H9 (cell line): ENCODE data around the gene SLC6A3. TPM values are rescaled to one million over a fixed set of nuclear protein-coding genes. Genes with fewer than 3 reads are reported as not detected.

Experiments
- DNase-seq: peaks from one replicate; pipeline ENCODE4 v3.0.0-alpha.2; 2017
- H2AFZ ChIP-seq: one replicate; pipeline ENCODE4 v1.6.1; 2013; ENCODE audit warnings: mild to moderate bottlenecking, low read length, control low read depth, moderate library complexity
- H2AK5ac ChIP-seq: 2 replicates; pipeline ENCODE4 v1.6.1; 2013; ENCODE audit warnings: low read length, control low read depth, mixed read lengths; ENCODE audit not compliant: insufficient read length
- H2BK120ac ChIP-seq: one replicate; pipeline ENCODE4 v1.6.1; 2013; ENCODE audit warnings: low read depth, mild to moderate bottlenecking, low read length, control low read depth, inconsistent platforms; ENCODE audit not compliant: poor library complexity, severe bottlenecking
- H2BK12ac ChIP-seq: 2 replicates; pipeline ENCODE4 v1.6.1; 2013; ENCODE audit warnings: low read length, control low read depth, mixed read lengths, low read depth; ENCODE audit not compliant: insufficient read length
- H2BK15ac ChIP-seq: 2 replicates; pipeline ENCODE4 v1.6.1; 2013; ENCODE audit warnings: low read depth, low read length, control low read depth
- H2BK20ac ChIP-seq: one replicate; pipeline ENCODE4 v1.6.1; 2013; ENCODE audit warnings: low read depth, mild to moderate bottlenecking, low read length, control low read depth, inconsistent platforms; ENCODE audit not compliant: poor library complexity, severe bottlenecking
- H2BK5ac ChIP-seq: 2 replicates; pipeline ENCODE4 v1.6.1; 2013; ENCODE audit warnings: low read length, control low read depth, mixed read lengths; ENCODE audit not compliant: insufficient read length
- H3K14ac ChIP-seq: 2 replicates; pipeline ENCODE4 v1.6.1; 2013; ENCODE audit warnings: low read length, control low read depth; ENCODE audit not compliant: insufficient read depth
- H3K18ac ChIP-seq: 2 replicates; pipeline ENCODE4 v1.6.1; 2013; ENCODE audit warnings: low read depth, mild to moderate bottlenecking, mixed read lengths, low read length, control low read depth; ENCODE audit not compliant: insufficient read length
- H3K23ac ChIP-seq: 2 replicates; pipeline ENCODE4 v1.6.1; 2013; ENCODE audit warnings: low read length, control low read depth, mixed read lengths, low read depth; ENCODE audit not compliant: insufficient read length
- H3K23me2 ChIP-seq: 2 replicates; pipeline ENCODE4 v1.6.1; 2013; ENCODE audit warnings: low read depth, mild to moderate bottlenecking, mixed read lengths, low read length, control low read depth; ENCODE audit not compliant: insufficient read length, poor library complexity, severe bottlenecking
- H3K27ac ChIP-seq: 2 replicates; pipeline ENCODE4 v1.5.1; 2013; ENCODE audit warnings: low read length, control low read depth, mixed read lengths, low read depth; ENCODE audit not compliant: insufficient read length
- H3K27me3 ChIP-seq: 2 replicates; pipeline ENCODE4 v1.6.1; 2013; ENCODE audit warnings: low read length, control low read depth, inconsistent platforms; ENCODE audit not compliant: insufficient read depth
- H3K4ac ChIP-seq: 2 replicates; pipeline ENCODE4 v1.6.1; 2013; ENCODE audit warnings: low read depth, mild to moderate bottlenecking, control low read depth, inconsistent platforms, low read length, moderate library complexity
- H3K4me1 ChIP-seq: 2 replicates; pipeline ENCODE4 v1.6.1; 2013; ENCODE audit warnings: low read length, control low read depth, inconsistent platforms; ENCODE audit not compliant: insufficient read depth
- H3K4me2 ChIP-seq: 2 replicates; pipeline ENCODE4 v1.6.1; 2013; ENCODE audit warnings: low read length, control low read depth, mixed read lengths; ENCODE audit not compliant: insufficient read length, insufficient read depth
- H3K56ac ChIP-seq: 2 replicates; pipeline ENCODE4 v1.6.1; 2013; ENCODE audit warnings: low read depth, mild to moderate bottlenecking, mixed read lengths, low read length, control low read depth; ENCODE audit not compliant: insufficient read length
- H3K79me1 ChIP-seq: 2 replicates; pipeline ENCODE4 v1.6.1; 2013; ENCODE audit warnings: low read depth, mild to moderate bottlenecking, moderate library complexity, low read length, control low read depth, inconsistent platforms; ENCODE audit not compliant: insufficient read depth, poor library complexity, severe bottlenecking
- H3K79me2 ChIP-seq: 2 replicates; pipeline ENCODE4 v1.6.1; 2013; ENCODE audit warnings: low read length, control low read depth, inconsistent platforms; ENCODE audit not compliant: insufficient read depth
- H3K9ac ChIP-seq: 2 replicates; pipeline ENCODE4 v1.6.1; 2013; ENCODE audit warnings: low read length, control low read depth, mixed read lengths; ENCODE audit not compliant: insufficient read length; ENCODE audit errors: extremely low read depth
- H3K9me3 ChIP-seq: one replicate; pipeline ENCODE4 v1.6.1; 2013; ENCODE audit warnings: low read depth, low read length, inconsistent platforms; ENCODE audit not compliant: control insufficient read depth
- H3T11ph ChIP-seq: one replicate; pipeline ENCODE4 v1.6.1; 2013; ENCODE audit warnings: mild to moderate bottlenecking, low read length, control low read depth, inconsistent platforms
- H4K20me1 ChIP-seq: one replicate; pipeline ENCODE4 v1.6.1; 2013; ENCODE audit not compliant: control insufficient read depth, insufficient read length, insufficient read depth
- H4K5ac ChIP-seq: 2 replicates; pipeline ENCODE4 v1.6.1; 2013; ENCODE audit warnings: low read depth, mild to moderate bottlenecking, mixed read lengths, low read length, control low read depth; ENCODE audit not compliant: insufficient read length
- H4K8ac ChIP-seq: replicated peaks from 2 replicates; pipeline ENCODE4 v1.6.1; 2013; ENCODE audit warnings: low read length, control low read depth, mixed read lengths, low read depth; ENCODE audit not compliant: insufficient read length
- H4K91ac ChIP-seq: 2 replicates; pipeline ENCODE4 v1.6.1; 2013; ENCODE audit warnings: low read depth, mild to moderate bottlenecking, moderate library complexity, mixed read lengths, low read length, control low read depth; ENCODE audit not compliant: insufficient read length
- H3K27ac Mint-ChIP-seq, 3 experiments: 2 replicates in 2 of 3; 3 replicates in 1 of 3; pipeline ENCODE4 v1.8.0; 2020 to 2021; ENCODE audit warnings: mixed read lengths in 3 of 3, mild to moderate bottlenecking in 1 of 3, moderate library complexity in 1 of 3
- H3K27me3 Mint-ChIP-seq: 2 replicates; pipeline ENCODE4 v1.8.0; 2021; ENCODE audit warnings: low read depth, mild to moderate bottlenecking, moderate library complexity, mixed read lengths
- H3K36me3 Mint-ChIP-seq, 3 experiments: 2 replicates in 2 of 3; 3 replicates in 1 of 3; pipeline ENCODE4 v1.8.0; 2020 to 2021; ENCODE audit warnings: low read depth in 3 of 3, mixed read lengths in 3 of 3; ENCODE audit not compliant: insufficient read depth in 1 of 3
- H3K4me1 Mint-ChIP-seq, 2 experiments: 2 replicates each; pipeline ENCODE4 v1.8.0; 2020; ENCODE audit warnings: mixed read lengths in 2 of 2
- H3K4me3 Mint-ChIP-seq, 2 experiments: 2 replicates in 1 of 2; 3 replicates in 1 of 2; pipeline ENCODE4 v1.8.0; 2020 to 2021; ENCODE audit warnings: mild to moderate bottlenecking in 2 of 2, mixed read lengths in 2 of 2, moderate library complexity in 1 of 2
- H3K9me3 Mint-ChIP-seq, 2 experiments: 2 replicates in 1 of 2; 3 replicates in 1 of 2; pipeline ENCODE4 v1.8.0; 2020; ENCODE audit warnings: mild to moderate bottlenecking in 2 of 2, mixed read lengths in 2 of 2, moderate library complexity in 1 of 2
- CTCF ChIP-seq: fragments of 200-600 bp; sonication (generic); conservative IDR thresholded peaks from 3 replicates; pipeline ENCODE4 v1.8.0; 2021; ENCODE audit warnings: antibody characterized with exemption, mild to moderate bottlenecking
- WGBS: extraction: QIAGEN DNeasy Blood & Tissue Kit; methylation state at CpG from one replicate; pipeline ENCODE4 v1.1.7; 2013; ENCODE audit warnings: missing lambda C conversion rate, low lambda C conversion rate, mixed read lengths; ENCODE audit not compliant: insufficient read length; ENCODE audit errors: extremely low coverage; 5-methylcytosine and 5-hydroxymethylcytosine counted together
- total RNA-seq: library from RNA; stranded (reverse); gene quantifications from 2 replicates; pipeline ENCODE4 v1.2.1, GENCODE V29; 2021

SLC6A3 gene
- total RNA-seq, 1 experiment from 2014 or later = 0.61 TPM

- Mint-ChIP-seq H3K27me3 (peaks cover 8% of the 10 kb centered on the region), H3K4me3 (no peak overlapping the region; a peak in 1 of 5 replicates), H3K27ac (no peak overlapping the region; a peak in 1 of 7 replicates), H3K4me1 (peaks cover 16 to 21% of the 10 kb centered on the region in 2 experiments), H3K9me3 (peaks cover 3% of the 10 kb centered on the region in 2 experiments; a peak in 4 of 5 replicates), H3K36me3 (no peaks in the 10 kb centered on the region; a peak in 1 of 7 replicates)
- no peak overlapping the region for H3T11ph ChIP-seq
- no peak overlapping the region for H3K4ac ChIP-seq
- no peak overlapping the region for H2AK5ac ChIP-seq
- H3K4me1 ChIP-seq = peaks cover 3% of the 10 kb centered on the region; the same call in 1 of the 2 replicates
- no peaks in the 10 kb centered on the region for H3K9me3 ChIP-seq
- H2AFZ ChIP-seq = no peak overlapping the region
- H3K14ac ChIP-seq = no peak overlapping the region
- no peak overlapping the region for H2BK120ac ChIP-seq
- H3K23me2 ChIP-seq = peaks cover 4% of the 10 kb centered on the region
- H3K4me2 ChIP-seq = no peak overlapping the region
- no peak overlapping the region for H4K5ac ChIP-seq
- H3K79me2 ChIP-seq = no peaks in the 10 kb centered on the region
- no peak overlapping the region for H2BK12ac ChIP-seq
- no peak overlapping the region for H4K8ac ChIP-seq
- no peak overlapping the region for H3K23ac ChIP-seq
- H2BK20ac ChIP-seq = no peak overlapping the region
- H3K27ac ChIP-seq = no peak overlapping the region
- no peak overlapping the region for H2BK15ac ChIP-seq
- H4K91ac ChIP-seq = no peak overlapping the region
- H4K20me1 ChIP-seq = no peaks in the 10 kb centered on the region
- H3K18ac ChIP-seq = no peak overlapping the region
- TF ChIP-seq CTCF = no peak
- no peak overlapping the region for H3K56ac ChIP-seq
- no CpG with 5 or more reads among the region's 27 CpGs for WGBS
- no peak for DNase-seq
- no peaks in the 10 kb centered on the region for H3K27me3 ChIP-seq
- H3K79me1 ChIP-seq = no peaks in the 10 kb centered on the region
- H3K9ac ChIP-seq = no peak overlapping the region
- H2BK5ac ChIP-seq = no peak overlapping the region
Observed at GRCh38 chr5:1414311-1415058, 30.8 kb downstream of the SLC6A3 start.
